ENCODE data around the gene PRMT9.

DNA sequence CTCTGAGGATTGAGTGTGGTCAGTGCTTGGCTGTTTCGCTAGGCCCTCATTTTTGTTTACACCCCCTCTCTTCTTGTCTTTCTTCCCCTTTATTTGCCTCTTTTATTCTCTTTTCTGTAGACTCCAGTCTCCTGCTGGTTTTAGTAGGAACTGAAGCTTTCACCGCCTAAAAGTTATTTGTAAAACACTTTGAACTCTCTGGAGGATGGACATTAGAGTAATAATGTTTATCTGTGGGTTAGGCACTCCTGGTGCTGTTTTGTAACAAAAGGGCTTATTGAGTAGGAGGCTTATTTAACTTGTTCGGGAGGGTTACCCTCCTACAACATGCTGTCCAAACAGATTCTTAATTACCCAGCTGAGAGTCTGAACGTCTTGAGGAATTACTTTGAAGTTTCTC is 46.4 kb upstream of the PRMT9 start:
- TF ChIP-seq CTCF (conservative IDR thresholded peaks at IDR 0.05 in 1 of 2, IDR thresholded peaks at IDR 0.05 in 1 of 2; ENCODE audit: extremely low read depth in 1 of 2, insufficient read depth in 1 of 2, low read depth in 1 of 2, low read length in 2 of 2) = peak in 1 of 2 donors; percentile 3
- no peak for TF ChIP-seq EZH2 (IDR thresholded peaks at IDR 0.05; ENCODE audit: borderline replicate concordance, low read length)
